Panc1 (cell line): ENCODE data around the gene CDYL. TPM values are rescaled to one million over a fixed set of nuclear protein-coding genes. Genes with fewer than 3 reads are reported as not detected.

Experiments used
- ATAC-seq: fragments of 200-7000 bp; cut with Tn5 transposase; 2 replicates; pipeline ENCODE4 v1.9.1; 2020; ENCODE audit warnings: mild to moderate bottlenecking, moderate library complexity
- BruUV-seq: library from RNA; stranded (reverse); fragments of 400-500 nt; replicated peaks from 2 replicates; lab custom pipeline; 2021; lab: Mats Ljungman, UMichigan
- CTCF ChIA-PET: fragments of 300-600 bp; sonication (Branson Sonifier 250); formaldehyde crosslinking; loops from one replicate; lab custom pipeline; 2022; ENCODE audit warnings: antibody characterized with exemption; lab: Charles Lee
- POLR2A ChIA-PET: fragments of 300-600 bp; sonication (Branson Sonifier 250); formaldehyde crosslinking; loops from one replicate; lab custom pipeline; 2022; ENCODE audit warnings: antibody characterized with exemption; lab: Charles Lee
- DNase-seq: peaks from one replicate; pipeline ENCODE4 v3.0.0-alpha.2; 2010; ENCODE audit warnings: low read depth, low spot score
- H3K27ac ChIP-seq: 2 replicates; pipeline ENCODE4 v1.5.1; 2011; ENCODE audit warnings: mild to moderate bottlenecking, low read length, inconsistent platforms
- H3K27me3 ChIP-seq: fragments of 200-500 bp; sonication (Bioruptor generic); 2 replicates; pipeline ENCODE4 v1.6.0; 2014; ENCODE audit warnings: low read length, inconsistent platforms; ENCODE audit not compliant: control insufficient read depth, insufficient read depth
- H3K36me3 ChIP-seq: fragments of 200-500 bp; sonication (Bioruptor generic); 2 replicates; pipeline ENCODE4 v1.5.1; 2014; ENCODE audit warnings: inconsistent platforms, mild to moderate bottlenecking, low read length, moderate library complexity; ENCODE audit not compliant: control insufficient read depth, insufficient read depth
- H3K4me1 ChIP-seq: 2 replicates; pipeline ENCODE4 v1.5.1; 2011; ENCODE audit warnings: inconsistent platforms, mild to moderate bottlenecking, low read length, moderate library complexity; ENCODE audit not compliant: control insufficient read depth, insufficient read depth
- H3K4me3 ChIP-seq, 2 experiments: 2 replicates each; pipeline ENCODE4 v1.5.1; 2011 to 2012; ENCODE audit warnings: low read depth in 2 of 2, low read length in 2 of 2, mild to moderate bottlenecking in 2 of 2, inconsistent platforms in 1 of 2, moderate library complexity in 1 of 2
- H3K9me3 ChIP-seq: fragments of 200-500 bp; sonication (Bioruptor generic); 2 replicates; pipeline ENCODE4 v1.5.1; 2014; ENCODE audit warnings: low read depth, mild to moderate bottlenecking, inconsistent platforms, low read length, moderate library complexity; ENCODE audit not compliant: control insufficient read depth, insufficient read depth
- POLR2AphosphoS5 ChIP-seq: IDR thresholded peaks from 2 replicates; pipeline ENCODE4 v1.6.1; 2012; ENCODE audit warnings: mild to moderate bottlenecking, low read depth, low read length, moderate library complexity
- SIN3A ChIP-seq: IDR thresholded peaks from 2 replicates; pipeline ENCODE4 v1.6.1; 2012; ENCODE audit warnings: low read depth, mild to moderate bottlenecking, low read length, moderate library complexity, borderline replicate concordance; ENCODE audit not compliant: insufficient read depth
- TCF7L2 ChIP-seq: IDR thresholded peaks from 2 replicates; pipeline ENCODE4 v1.6.1; 2011; ENCODE audit warnings: mild to moderate bottlenecking, low read depth, low read length, inconsistent platforms
- in situ Hi-C: cut with HindIII; loops from 2 replicates; pipeline ENCODE4 v1.10.0; 2016; ENCODE audit warnings: low sequenced_read_pairs, low pct_unique_long_range_greater_than_20kb
- intact Hi-C: fragments of 100-400 bp; cut with micrococcal nuclease; formaldehyde crosslinking; loops from one replicate; pipeline ENCODE4 v1.10.0; 2022; ENCODE audit not compliant: unreplicated experiment
- total RNA-seq: library from RNA; stranded (reverse); gene quantifications from one replicate; pipeline ENCODE4 v1.2.1, GENCODE V29; 2021; ENCODE audit not compliant: unreplicated experiment
- TF ChIP-seq, protein P1 (sequence below): fragments of 450-650 bp; IDR thresholded peaks from 2 replicates; pipeline ENCODE4 v1.5.1; 2017; ENCODE audit warnings: mild to moderate bottlenecking
- TF ChIP-seq, protein P2 (sequence below), 2 experiments: IDR thresholded peaks; 2 replicates each; pipeline ENCODE4 v1.6.1; 2011 to 2012; ENCODE audit warnings: low read depth in 2 of 2, control low read depth in 1 of 2, low read length in 1 of 2, mild to moderate bottlenecking in 1 of 2, moderate library complexity in 1 of 2; ENCODE audit not compliant: insufficient read depth in 1 of 2

The CDYL gene
- total RNA-seq, 1 experiment from 2014 or later, result 61.4 TPM

DNA sequence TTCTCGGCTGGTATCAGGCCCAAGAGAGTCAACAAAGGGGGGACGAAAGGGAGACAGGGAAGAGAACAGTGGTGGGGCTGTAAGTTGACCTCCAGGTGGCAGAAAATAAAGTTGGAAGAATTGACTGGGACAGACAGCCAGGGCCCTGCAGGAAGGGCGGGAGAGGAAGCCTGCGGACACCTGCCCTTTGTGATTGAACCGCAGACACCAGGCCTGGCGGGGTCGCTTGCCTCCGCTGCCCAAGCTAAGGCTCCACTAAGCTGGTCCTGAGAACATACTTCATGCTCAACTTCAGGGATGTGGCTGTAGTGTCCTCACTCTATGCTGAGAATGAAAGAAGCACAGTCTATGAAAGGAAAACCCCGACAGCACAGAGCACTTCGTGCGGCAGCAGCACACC, 173.9 kb downstream of the CDYL start:
- no peaks in the 10 kb centered on the region for H3K9me3 ChIP-seq
- no peaks in the 10 kb centered on the region for H3K27me3 ChIP-seq
- no peaks in the 10 kb centered on the region; the same call in 1 of the 2 replicates for H3K36me3 ChIP-seq
- ChIA-PET CTCF (no interaction called here), POLR2A (no interaction called here)
- no TSS peak for BruUV-seq
- H3K4me1 ChIP-seq, result no peaks in the 10 kb centered on the region
- no peak overlapping the region for H3K27ac ChIP-seq
- ATAC-seq (no peak), DNase-seq (no peak)
- intact Hi-C loops, result no loop called here
- in situ Hi-C loops, result no loop called here
- TF ChIP-seq TCF7L2, result no peak
- TF ChIP-seq, protein P1, sequence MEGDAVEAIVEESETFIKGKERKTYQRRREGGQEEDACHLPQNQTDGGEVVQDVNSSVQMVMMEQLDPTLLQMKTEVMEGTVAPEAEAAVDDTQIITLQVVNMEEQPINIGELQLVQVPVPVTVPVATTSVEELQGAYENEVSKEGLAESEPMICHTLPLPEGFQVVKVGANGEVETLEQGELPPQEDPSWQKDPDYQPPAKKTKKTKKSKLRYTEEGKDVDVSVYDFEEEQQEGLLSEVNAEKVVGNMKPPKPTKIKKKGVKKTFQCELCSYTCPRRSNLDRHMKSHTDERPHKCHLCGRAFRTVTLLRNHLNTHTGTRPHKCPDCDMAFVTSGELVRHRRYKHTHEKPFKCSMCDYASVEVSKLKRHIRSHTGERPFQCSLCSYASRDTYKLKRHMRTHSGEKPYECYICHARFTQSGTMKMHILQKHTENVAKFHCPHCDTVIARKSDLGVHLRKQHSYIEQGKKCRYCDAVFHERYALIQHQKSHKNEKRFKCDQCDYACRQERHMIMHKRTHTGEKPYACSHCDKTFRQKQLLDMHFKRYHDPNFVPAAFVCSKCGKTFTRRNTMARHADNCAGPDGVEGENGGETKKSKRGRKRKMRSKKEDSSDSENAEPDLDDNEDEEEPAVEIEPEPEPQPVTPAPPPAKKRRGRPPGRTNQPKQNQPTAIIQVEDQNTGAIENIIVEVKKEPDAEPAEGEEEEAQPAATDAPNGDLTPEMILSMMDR, result no peak
- no peak for TF ChIP-seq POLR2AphosphoS5
- no peak for TF ChIP-seq SIN3A
- TF ChIP-seq, protein P2, sequence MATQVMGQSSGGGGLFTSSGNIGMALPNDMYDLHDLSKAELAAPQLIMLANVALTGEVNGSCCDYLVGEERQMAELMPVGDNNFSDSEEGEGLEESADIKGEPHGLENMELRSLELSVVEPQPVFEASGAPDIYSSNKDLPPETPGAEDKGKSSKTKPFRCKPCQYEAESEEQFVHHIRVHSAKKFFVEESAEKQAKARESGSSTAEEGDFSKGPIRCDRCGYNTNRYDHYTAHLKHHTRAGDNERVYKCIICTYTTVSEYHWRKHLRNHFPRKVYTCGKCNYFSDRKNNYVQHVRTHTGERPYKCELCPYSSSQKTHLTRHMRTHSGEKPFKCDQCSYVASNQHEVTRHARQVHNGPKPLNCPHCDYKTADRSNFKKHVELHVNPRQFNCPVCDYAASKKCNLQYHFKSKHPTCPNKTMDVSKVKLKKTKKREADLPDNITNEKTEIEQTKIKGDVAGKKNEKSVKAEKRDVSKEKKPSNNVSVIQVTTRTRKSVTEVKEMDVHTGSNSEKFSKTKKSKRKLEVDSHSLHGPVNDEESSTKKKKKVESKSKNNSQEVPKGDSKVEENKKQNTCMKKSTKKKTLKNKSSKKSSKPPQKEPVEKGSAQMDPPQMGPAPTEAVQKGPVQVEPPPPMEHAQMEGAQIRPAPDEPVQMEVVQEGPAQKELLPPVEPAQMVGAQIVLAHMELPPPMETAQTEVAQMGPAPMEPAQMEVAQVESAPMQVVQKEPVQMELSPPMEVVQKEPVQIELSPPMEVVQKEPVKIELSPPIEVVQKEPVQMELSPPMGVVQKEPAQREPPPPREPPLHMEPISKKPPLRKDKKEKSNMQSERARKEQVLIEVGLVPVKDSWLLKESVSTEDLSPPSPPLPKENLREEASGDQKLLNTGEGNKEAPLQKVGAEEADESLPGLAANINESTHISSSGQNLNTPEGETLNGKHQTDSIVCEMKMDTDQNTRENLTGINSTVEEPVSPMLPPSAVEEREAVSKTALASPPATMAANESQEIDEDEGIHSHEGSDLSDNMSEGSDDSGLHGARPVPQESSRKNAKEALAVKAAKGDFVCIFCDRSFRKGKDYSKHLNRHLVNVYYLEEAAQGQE (IDR thresholded peaks at IDR 0.05; ENCODE audit: insufficient read depth in 1 of 2, low read depth in 2 of 2, low read length in 1 of 2), result no peak
- H3K4me3 ChIP-seq, result no peak overlapping the region

DNA sequence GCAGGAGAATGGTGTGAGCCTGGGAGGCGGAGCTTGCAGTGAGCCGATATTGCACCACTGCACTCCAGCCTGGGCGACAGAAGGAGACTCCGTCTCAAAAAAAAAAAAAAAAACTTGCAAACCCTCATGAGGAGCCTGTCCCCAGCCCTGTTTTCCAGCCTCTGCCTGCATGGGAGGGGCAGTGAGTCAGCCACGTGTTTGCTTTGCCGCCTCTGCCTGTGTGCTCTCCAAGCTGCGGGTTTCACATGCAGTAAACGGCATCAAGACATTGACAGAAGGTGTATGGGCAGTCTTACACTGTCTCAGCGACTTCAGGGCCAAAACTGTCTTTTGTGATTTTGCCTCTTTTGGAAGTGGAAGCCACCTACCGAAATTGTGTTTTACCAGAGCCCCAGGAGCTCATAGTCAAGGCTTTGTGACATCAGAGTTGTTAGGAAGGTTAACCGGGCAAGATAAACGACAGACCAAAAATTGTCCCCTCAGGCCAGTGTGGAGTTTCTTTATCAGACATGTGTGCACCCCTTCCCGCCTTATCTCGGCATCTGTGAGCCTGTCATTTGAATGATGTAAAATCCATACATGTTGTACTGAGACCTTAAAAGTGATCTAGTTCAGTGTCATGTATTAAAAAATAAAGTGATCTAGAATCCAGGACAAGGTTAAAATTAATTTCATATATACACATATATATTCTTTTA, 174.8 kb downstream of the CDYL start:
- intact Hi-C loops, result no loop called here
- no peak overlapping the region for H3K4me3 ChIP-seq
- H3K27ac ChIP-seq, result no peak overlapping the region
- H3K36me3 ChIP-seq, result no peaks in the 10 kb centered on the region; the same call in 1 of the 2 replicates
- TF ChIP-seq, protein P2 (IDR thresholded peaks at IDR 0.05; ENCODE audit: insufficient read depth in 1 of 2, low read depth in 2 of 2, low read length in 1 of 2), result no peak
- TF ChIP-seq POLR2AphosphoS5, result no peak
- in situ Hi-C loops, result no loop called here
- ChIA-PET CTCF (no interaction called here), POLR2A (no interaction called here)
- H3K27me3 ChIP-seq, result no peaks in the 10 kb centered on the region
- H3K4me1 ChIP-seq, result no peaks in the 10 kb centered on the region
- no TSS peak for BruUV-seq
- DNase-seq, result no peak
- no peaks in the 10 kb centered on the region for H3K9me3 ChIP-seq
- no peak for ATAC-seq
